ENCODE measurements around the gene OR4D10. TPM values are rescaled to one million over a fixed set of nuclear protein-coding genes. Genes with fewer than 3 reads are reported as not detected.
"Not testable (repeated sequence)": the region's sequence is repeated elsewhere in the genome, so short reads cannot be mapped to it uniquely, and the experiment has no call there.

Gene OR4D10
- total and polyA plus RNA-seq, 11 donors: not detected

DNA sequence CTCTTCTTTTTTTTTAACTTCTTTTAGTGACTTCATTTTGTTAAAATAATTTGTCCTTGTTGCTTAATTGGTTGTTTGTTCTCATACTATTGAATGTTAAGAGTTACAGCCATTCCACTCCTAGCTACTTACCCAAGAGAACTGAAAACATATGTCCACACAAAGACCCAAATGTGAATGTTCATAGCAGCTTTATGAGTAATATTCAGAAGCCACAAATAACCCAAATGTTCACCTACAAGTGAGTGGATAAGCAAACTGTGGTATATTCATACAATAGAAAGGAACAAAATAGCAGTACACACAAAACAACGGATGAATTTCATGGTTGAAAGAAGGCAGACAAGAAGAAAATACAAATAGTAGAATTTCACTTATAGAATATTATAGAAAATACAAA, 28.8 kb downstream of the OR4D10 start:
- Histone ChIP-seq H3K36me3 (no peaks in the 10 kb centered on the region), H3K27ac (no peak overlapping the region), H3K4me1 (no peaks in the 10 kb centered on the region), H3K9me3 (no peaks in the 10 kb centered on the region), H3K4me3 (no peak overlapping the region), H3K27me3 (no peaks in the 10 kb centered on the region)
- TF ChIP-seq, protein P1, sequence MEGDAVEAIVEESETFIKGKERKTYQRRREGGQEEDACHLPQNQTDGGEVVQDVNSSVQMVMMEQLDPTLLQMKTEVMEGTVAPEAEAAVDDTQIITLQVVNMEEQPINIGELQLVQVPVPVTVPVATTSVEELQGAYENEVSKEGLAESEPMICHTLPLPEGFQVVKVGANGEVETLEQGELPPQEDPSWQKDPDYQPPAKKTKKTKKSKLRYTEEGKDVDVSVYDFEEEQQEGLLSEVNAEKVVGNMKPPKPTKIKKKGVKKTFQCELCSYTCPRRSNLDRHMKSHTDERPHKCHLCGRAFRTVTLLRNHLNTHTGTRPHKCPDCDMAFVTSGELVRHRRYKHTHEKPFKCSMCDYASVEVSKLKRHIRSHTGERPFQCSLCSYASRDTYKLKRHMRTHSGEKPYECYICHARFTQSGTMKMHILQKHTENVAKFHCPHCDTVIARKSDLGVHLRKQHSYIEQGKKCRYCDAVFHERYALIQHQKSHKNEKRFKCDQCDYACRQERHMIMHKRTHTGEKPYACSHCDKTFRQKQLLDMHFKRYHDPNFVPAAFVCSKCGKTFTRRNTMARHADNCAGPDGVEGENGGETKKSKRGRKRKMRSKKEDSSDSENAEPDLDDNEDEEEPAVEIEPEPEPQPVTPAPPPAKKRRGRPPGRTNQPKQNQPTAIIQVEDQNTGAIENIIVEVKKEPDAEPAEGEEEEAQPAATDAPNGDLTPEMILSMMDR (IDR thresholded peaks at IDR 0.05): no peak
- TF ChIP-seq POLR2A (IDR thresholded peaks at IDR 0.05): no peak
- ATAC-seq: no peak
- 33 to 86% (median 69%) methylated on average over 1 of the region's 1 CpG for WGBS, 4 donors
- DNase-seq: no peak
- intact Hi-C loops (cut with DNase I): no loop called here

DNA sequence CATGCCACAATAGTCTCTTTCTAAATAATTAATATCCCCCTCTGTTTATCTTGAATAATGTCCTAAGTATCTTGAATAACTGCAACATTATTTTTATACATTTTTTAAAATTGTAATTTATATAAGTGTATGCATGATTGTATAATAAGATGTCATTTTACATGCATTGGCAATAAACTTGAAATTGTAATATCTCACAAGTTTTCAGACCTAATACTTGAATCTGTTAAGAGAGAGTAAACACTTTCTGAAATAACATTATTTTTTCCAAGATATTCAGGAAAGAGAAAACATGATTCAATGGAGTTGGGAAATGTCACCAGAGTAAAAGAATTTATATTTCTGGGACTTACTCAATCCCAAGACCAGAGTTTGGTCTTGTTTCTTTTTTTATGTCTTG, 30.2 kb downstream of the OR4D10 start, which contains the start of gene OR4D11:
TSS of gene OR4D11 (plus strand) at position 301 of the 400 bp plus-strand sequence. CDS start at position 301, 0 bp downstream.
- no peaks in the 10 kb centered on the region for H3K36me3 ChIP-seq
- no peak within 1 kb of the TSS for H3K27ac ChIP-seq
- H3K27me3 ChIP-seq: no peaks in the 10 kb centered on the region
- DNase-seq (no peak), ATAC-seq (no peak)
- H3K4me3 ChIP-seq: no peak within 1 kb of the TSS
- intact Hi-C loops (cut with DNase I): no loop called here
- TF ChIP-seq, protein P1 (IDR thresholded peaks at IDR 0.05): no peak
- TF ChIP-seq POLR2A (IDR thresholded peaks at IDR 0.05): no peak
- no peaks in the 10 kb centered on the region for H3K4me1 ChIP-seq
- H3K9me3 ChIP-seq: no peaks in the 10 kb centered on the region

DNA sequence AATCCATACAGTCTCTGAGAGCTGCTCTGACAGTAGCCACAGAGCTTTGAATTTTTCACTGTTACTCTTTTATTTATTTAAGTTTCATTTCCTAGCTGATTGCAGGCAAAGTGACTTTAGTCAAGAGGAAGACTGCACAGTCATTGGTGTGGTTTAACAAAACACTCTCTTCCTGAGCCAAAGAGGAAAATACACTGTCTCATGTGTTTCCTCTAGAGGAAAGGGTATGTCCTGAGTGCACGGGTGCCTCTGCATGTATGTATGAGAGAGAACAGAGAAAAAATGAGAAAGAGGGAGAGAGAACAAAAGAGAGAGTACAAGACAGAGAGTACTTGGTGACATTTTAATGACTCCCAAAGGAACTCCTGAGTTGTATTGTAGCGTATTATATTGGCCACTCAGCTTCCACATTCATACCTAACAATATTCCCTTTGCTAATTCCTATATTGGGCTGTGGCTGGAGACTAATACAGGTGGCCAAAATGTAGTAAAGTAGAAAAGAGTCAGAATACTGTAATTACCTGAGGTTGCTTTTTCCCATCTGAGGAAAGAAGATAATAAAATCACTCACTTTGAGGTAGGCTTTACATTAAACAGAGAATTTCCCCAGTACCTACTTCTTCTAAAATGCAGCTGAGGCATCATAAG, 38.0 kb downstream of the OR4D10 start, which contains the start of gene OR4D9:
TSS of gene OR4D9 (plus strand) at position 599 of the 649 bp plus-strand sequence. CDS start 3,374 bp downstream, outside the sequence.
- Histone ChIP-seq H3K4me3 (peak within 1 kb of the TSS in 1 of 12 donors; percentile 4), H3K9me3 (no peaks in the 10 kb centered on the region), H3K36me3 (no peaks in the 10 kb centered on the region), H3K4me1 (peaks cover 0 to 25% (median 0%) of the 10 kb centered on the region in 12 donors), H3K27me3 (no peaks in the 10 kb centered on the region), H3K27ac (peak within 1 kb of the TSS in 1 of 12 donors; percentile 39)
- TF ChIP-seq, protein P1 (IDR thresholded peaks at IDR 0.05): no peak
- intact Hi-C loops (cut with DNase I): no loop called here
- WGBS, 4 donors: 22 to 49% (median 43%) methylated on average over 2 of the region's 2 CpGs
- ATAC-seq (peak in 3 of 4 donors; percentile 26 to 74 (median 73)), DNase-seq (no peak)

DNA sequence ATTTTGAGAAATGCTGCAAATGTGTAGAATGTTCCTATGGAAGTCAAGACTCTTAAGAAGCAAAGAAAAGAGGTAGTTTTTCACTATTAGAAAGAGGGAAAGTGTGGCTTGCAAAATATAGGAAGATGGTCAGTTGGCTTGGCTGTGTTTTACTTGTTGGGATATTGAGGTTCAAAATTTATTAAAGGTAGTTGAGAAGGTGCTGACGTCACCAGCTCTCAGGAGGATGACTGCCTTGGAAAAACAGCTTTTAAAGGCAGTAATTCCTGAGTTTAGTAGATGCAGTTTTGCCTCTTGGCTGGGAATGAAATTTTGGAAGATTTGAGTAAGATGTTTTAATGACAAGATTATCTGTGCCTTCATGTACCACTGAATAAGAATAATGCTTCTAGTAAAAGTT, 38.6 kb downstream of the OR4D10 start:
- ATAC-seq (no peak), DNase-seq (no peak)
- Histone ChIP-seq H3K27me3 (no peaks in the 10 kb centered on the region), H3K4me1 (peaks cover 0 to 25% (median 0%) of the 10 kb centered on the region in 12 donors), H3K4me3 (no peak overlapping the region), H3K27ac (no peak overlapping the region), H3K36me3 (no peaks in the 10 kb centered on the region), H3K9me3 (no peaks in the 10 kb centered on the region)
- 79 to 93% (median 81%) methylated on average over 1 of the region's 1 CpG for WGBS, 4 donors
- intact Hi-C loops (cut with DNase I): no loop called here
- TF ChIP-seq, protein P1 (IDR thresholded peaks at IDR 0.05): no peak
- TF ChIP-seq POLR2A (IDR thresholded peaks at IDR 0.05): no peak

DNA sequence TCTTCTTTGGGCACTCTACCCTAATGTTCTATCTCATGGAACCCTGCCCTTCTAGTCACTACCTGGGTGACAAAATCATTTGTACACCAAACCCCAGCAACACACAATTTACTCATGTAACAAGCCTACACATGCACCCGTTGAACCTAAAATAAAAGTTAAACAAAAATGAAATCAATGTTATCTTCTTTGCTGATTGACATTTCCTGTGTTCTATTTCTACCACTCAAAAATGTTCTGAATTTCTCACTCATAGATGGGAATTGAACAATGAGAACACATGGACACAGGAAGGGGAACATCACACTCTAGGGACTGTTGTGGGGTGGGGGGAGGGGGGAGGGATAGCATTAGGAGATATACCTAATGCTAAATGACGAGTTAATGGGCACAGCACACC, 47.0 kb downstream of the OR4D10 start:
- 39 to 61% (median 49%) methylated on average over 2 of the region's 2 CpGs for WGBS, 4 donors
- H3K36me3 ChIP-seq; H3K4me1 ChIP-seq; DNase-seq; H3K4me3 ChIP-seq; H3K27me3 ChIP-seq; intact Hi-C loops (cut with DNase I); H3K27ac ChIP-seq; ATAC-seq; H3K9me3 ChIP-seq: not testable (repeated sequence)
